Esophagus muscularis mucosa (tissue), 4 donors: ENCODE measurements around the gene PPP2R5B. TPM values are rescaled to one million over a fixed set of nuclear protein-coding genes. Genes with fewer than 3 reads are reported as not detected.

Experiments
- DNase-seq: peaks from one replicate; pipeline ENCODE4 v3.0.0-alpha.2; 2017; ENCODE audit errors: extremely low spot score
- H3K27ac ChIP-seq, 4 donors: fragments of 200-600 bp; sonication (generic); replicated peaks in 1 of 4; 1 replicate in 3 of 4; 2 replicates in 1 of 4; pipeline ENCODE4 v1.5.1; 2016 to 2019; ENCODE audit warnings: mild to moderate bottlenecking in 1 of 4
- H3K27me3 ChIP-seq, 4 donors: fragments of 200-600 bp; sonication (generic); one replicate each; pipeline versions ENCODE4 v1.5.1 to v1.6.0; 2016 to 2019
- H3K36me3 ChIP-seq, 4 donors: fragments of 200-600 bp; sonication (generic); one replicate each; pipeline ENCODE4 v1.5.1; 2016 to 2019
- H3K4me1 ChIP-seq, 4 donors: fragments of 200-600 bp; sonication (generic); one replicate each; pipeline ENCODE4 v1.5.1; 2016 to 2019
- H3K4me3 ChIP-seq, 4 donors: fragments of 200-600 bp; sonication (generic); 1 replicate in 2 of 4; 2 replicates in 2 of 4; pipeline ENCODE4 v1.5.1; 2016 to 2019; ENCODE audit warnings: mild to moderate bottlenecking in 4 of 4, moderate library complexity in 1 of 4
- H3K9me3 ChIP-seq, 4 donors: fragments of 200-600 bp; sonication (generic); 1 replicate in 3 of 4; 2 replicates in 1 of 4; pipeline ENCODE4 v1.5.1; 2016 to 2019
- CTCF ChIP-seq, 3 experiments: fragments of 200-600 bp in 2 of 3; fragments of 450-650 bp in 1 of 3; sonication (generic) in 2 of 3; IDR thresholded peaks; one replicate each; pipeline ENCODE4 v1.5.1; 2017 to 2019; ENCODE audit warnings: antibody characterized with exemption in 3 of 3, mild to moderate bottlenecking in 2 of 3, moderate library complexity in 1 of 3
- EP300 ChIP-seq: sonication (generic); formaldehyde crosslinking; IDR thresholded peaks from one replicate; pipeline ENCODE4 v1.6.1; 2017; ENCODE audit warnings: antibody characterized with exemption
- POLR2A ChIP-seq: fragments of 450-650 bp; IDR thresholded peaks from one replicate; pipeline ENCODE4 v1.6.1; 2017; ENCODE audit warnings: antibody characterized with exemption, moderate library complexity, mild to moderate bottlenecking, low read depth
- POLR2AphosphoS5 ChIP-seq, 2 donors: sonication (generic); formaldehyde crosslinking; IDR thresholded peaks; one replicate each; pipeline ENCODE4 v1.6.1; 2017; ENCODE audit warnings: antibody characterized with exemption in 2 of 2
- WGBS: methylation state at CpG from one replicate; pipeline ENCODE4 v1.1.5; 2018; 5-methylcytosine and 5-hydroxymethylcytosine counted together
- intact Hi-C: fragments of 100-400 bp; cut with DNase I; formaldehyde crosslinking; loops from one replicate; pipeline ENCODE4 v1.15.1; 2023
- total RNA-seq, 4 donors: library from RNA; depleted of rRNA; stranded (reverse); fragments of >200 nt; gene quantifications; one replicate each; pipeline versions ENCODE4 v1.1.0 to v1.2.1, GENCODE V29; 2016

PPP2R5B gene
- total RNA-seq, 4 donors from 2014 or later = 24.1 to 38.8 (median 29.0) TPM

- Histone ChIP-seq H3K27me3 (no peaks in the 10 kb centered on the region), H3K36me3 (peaks cover 63 to 99% (median 97%) of the 10 kb centered on the region in 4 donors), H3K4me3 (no peak overlapping the region), H3K4me1 (no peaks in the 10 kb centered on the region), H3K27ac (no peak overlapping the region), H3K9me3 (no peaks in the 10 kb centered on the region)
- 100% methylated on average over 7 of the region's 30 CpGs for WGBS
- TF ChIP-seq CTCF (IDR thresholded peaks at IDR 0.05) (no peak), EP300 (no peak), POLR2AphosphoS5 (IDR thresholded peaks at IDR 0.05) (no peak)
- intact Hi-C loops = no loop called here
- DNase-seq = no peak
Observed at GRCh38 chr11:64902102-64902900, 22.2 kb upstream of the PPP2R5B start.

DNA sequence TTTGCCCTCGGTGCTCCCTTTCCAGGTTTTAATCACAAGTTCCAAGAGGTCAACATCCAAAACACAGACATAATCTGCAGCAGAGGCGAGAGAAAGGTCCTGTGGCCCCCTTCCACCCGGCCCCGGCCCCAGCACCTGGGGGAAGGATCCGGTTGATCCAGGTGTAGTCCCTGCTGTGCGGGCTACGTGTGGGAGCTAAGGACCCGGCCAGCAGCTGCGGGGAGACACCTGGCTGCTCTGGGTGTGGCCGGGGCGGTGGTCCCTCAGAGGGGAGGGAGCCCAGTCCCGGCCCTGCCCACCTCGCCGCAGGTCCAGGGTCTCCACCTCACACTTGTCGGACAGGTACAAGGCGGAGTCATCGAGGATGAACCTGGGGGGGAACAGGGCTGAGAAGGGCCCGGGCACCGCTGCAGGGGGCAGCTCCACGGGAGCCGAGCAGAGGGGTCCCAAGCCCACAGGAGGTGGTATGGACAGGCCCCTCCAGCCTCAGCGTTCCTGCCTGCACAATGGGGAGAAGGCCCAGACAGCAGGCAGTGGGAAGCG, 21.1 kb upstream of the PPP2R5B start:
- Histone ChIP-seq H3K4me3 (no peak overlapping the region), H3K36me3 (peaks cover 62 to 99% (median 97%) of the 10 kb centered on the region in 4 donors), H3K27me3 (no peaks in the 10 kb centered on the region), H3K27ac (no peak overlapping the region), H3K9me3 (no peaks in the 10 kb centered on the region), H3K4me1 (no peaks in the 10 kb centered on the region)
- DNase-seq = no peak
- TF ChIP-seq EP300 (no peak), POLR2A (no peak), POLR2AphosphoS5 (IDR thresholded peaks at IDR 0.05) (no peak), CTCF (IDR thresholded peaks at IDR 0.05) (no peak)
- WGBS = 93% methylated on average over 5 of the region's 23 CpGs
- intact Hi-C loops = no loop called here

DNA sequence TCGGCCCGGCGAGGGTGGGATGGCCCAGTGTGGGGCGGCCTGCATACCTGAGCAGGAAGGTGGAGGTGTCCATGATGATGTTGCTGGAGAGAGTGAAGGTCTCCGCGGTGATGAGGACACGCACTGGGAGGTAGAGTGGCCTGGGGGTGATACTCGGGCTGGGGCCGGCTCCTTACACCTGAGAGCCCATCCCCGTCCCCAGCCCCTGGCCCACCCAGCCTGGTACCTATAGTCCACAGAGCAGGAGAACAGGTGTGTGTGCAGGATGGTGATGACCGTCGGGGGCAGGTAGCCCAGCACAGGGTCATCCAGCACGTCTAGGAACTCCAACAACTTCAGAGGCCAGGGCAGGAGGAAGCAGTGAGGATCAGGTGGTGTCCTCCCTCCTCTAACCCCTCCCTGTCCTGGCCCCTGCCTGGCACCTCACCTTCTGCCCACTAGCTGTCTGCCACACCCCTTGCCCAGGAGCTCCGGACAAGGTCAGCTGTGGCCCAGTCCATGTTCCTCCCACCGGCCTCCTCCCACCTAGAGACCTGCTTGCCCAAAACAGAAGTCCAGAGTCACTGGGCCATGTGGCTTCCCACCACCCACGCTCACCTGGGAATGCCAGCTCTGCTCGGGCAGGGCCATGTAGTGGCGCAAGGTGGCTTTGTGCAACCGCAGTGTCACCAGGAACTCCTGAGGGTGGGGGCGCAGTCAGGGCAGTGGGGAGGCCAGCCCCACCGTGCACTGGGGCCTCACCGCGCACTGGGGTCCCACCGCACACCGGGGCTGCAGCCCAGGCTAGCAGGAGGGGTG, 18.8 kb upstream of the PPP2R5B start:
- TF ChIP-seq POLR2A (no peak), CTCF (IDR thresholded peaks at IDR 0.05) (no peak), POLR2AphosphoS5 (IDR thresholded peaks at IDR 0.05) (no peak), EP300 (no peak)
- 89% methylated on average over 16 of the region's 25 CpGs for WGBS
- intact Hi-C loops = no loop called here
- no peak for DNase-seq
- Histone ChIP-seq H3K36me3 (peaks cover 76 to 100% (median 97%) of the 10 kb centered on the region in 4 donors), H3K27ac (no peak overlapping the region), H3K4me1 (no peaks in the 10 kb centered on the region), H3K4me3 (no peak overlapping the region), H3K9me3 (no peaks in the 10 kb centered on the region), H3K27me3 (no peaks in the 10 kb centered on the region)

- TF ChIP-seq CTCF (IDR thresholded peaks at IDR 0.05) (no peak), POLR2A (no peak), EP300 (no peak), POLR2AphosphoS5 (IDR thresholded peaks at IDR 0.05) (no peak)
- Histone ChIP-seq H3K9me3 (no peaks in the 10 kb centered on the region), H3K4me1 (no peaks in the 10 kb centered on the region), H3K36me3 (peaks cover 78 to 100% (median 97%) of the 10 kb centered on the region in 4 donors), H3K27me3 (no peaks in the 10 kb centered on the region), H3K27ac (no peak overlapping the region), H3K4me3 (no peak overlapping the region)
- 100% methylated on average over 1 of the region's 13 CpGs for WGBS
- no peak for DNase-seq
- intact Hi-C loops = no loop called here
Observed at GRCh38 chr11:64906314-64906635, 18.2 kb upstream of the PPP2R5B start.
